ENCODE measurements around the gene RAB30.

RAB30 gene

DNA sequence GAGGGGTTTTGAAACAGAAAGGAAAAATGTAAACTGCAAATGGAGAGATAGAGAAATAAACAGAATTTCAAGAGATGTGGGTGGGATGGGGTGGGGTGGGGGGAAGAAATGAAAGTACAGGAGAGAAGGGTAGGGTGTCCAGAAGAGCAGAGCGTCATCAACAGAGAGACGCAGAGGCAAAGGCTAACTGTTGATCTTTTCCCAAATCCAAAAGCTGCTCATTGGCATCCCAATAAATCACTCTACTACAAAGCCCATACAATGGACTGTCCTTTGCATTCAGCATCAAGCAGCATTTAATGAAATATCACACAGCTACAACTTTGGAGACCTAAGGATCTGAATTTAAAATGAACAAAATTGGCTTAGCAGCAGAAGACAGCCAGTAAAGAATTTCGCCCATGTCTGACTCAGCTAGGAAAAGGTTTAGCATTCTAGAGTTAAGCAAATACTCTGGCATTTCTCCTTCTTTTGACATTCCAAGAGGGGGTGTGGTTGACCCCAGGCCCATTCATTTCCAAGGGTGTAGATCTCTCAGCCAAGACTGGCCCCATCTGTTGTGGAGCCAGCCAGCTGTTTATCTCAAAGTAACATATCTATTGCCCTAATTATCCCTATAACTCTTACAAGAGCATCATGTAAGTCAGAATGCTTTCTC lies 1.5 kb downstream of the RAB30 start:
- DNase-seq = no peak

DNA sequence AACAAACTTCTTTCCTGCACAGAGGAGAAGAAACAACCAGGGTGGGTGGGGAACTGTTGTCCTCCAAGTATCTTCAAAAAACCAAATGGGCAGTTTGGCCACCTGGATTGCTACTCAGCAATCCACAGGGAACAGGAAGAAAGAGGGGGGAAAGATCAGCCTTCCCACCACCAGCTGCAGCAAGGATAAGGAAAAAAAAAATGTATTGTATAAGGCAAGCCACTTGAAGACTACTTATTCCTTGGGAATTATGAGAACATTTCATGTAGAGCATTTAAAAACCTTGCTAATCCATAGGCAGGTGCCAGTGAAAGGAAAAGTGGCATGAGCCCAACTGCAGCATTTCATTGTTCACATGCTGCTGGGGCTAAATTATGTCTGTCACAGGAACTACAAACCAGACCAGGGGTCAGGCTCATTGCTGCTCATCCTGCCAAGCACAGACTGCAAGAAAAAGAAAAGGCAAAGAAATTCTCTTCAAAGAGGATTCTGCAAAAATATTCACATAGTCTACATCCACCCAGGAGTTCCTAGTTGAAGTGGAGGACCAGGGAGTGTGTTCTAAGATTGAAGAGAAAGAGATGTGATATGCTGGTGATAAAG lies 2.2 kb downstream of the RAB30 start:
- no peak for DNase-seq

DNA sequence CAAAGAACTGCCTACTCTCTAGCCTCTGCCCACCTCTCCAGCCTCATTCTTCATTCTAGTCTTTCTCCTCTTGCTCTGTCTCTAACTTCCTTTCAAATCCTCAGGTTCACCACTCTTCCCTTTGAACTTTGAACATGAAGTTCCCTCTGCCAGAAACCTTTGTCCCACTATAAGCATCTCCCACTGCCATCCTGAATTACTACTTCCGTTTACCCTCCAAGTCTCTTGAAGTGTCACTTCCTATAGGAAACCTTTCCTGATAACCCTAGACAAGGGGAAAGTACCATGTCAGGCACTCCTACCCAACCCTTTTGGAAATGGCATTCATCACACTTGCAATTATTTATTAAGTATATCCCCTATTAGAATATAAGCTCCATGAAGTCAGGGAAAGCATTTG lies 3.1 kb downstream of the RAB30 start:
- no peak for DNase-seq

DNA sequence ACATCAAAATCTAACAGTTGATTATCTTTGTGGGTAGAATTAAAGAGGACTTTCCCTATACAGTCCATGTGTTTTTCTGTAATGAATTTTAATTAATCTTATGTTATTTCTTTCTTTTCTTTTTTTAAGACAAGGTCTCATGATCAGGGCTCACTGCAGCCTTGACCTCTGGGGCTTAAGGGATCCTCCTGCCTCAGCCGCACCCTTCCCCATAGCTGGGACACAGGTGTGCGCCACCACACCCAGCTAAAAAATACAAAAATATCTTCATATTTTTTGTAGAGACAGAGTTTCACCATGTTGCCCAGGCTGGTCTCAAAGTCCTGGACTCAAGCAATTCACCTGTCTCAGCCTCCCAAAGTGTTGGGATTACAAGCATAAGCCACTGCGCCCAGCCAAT lies 7.7 kb downstream of the RAB30 start:
- no peak for DNase-seq

DNA sequence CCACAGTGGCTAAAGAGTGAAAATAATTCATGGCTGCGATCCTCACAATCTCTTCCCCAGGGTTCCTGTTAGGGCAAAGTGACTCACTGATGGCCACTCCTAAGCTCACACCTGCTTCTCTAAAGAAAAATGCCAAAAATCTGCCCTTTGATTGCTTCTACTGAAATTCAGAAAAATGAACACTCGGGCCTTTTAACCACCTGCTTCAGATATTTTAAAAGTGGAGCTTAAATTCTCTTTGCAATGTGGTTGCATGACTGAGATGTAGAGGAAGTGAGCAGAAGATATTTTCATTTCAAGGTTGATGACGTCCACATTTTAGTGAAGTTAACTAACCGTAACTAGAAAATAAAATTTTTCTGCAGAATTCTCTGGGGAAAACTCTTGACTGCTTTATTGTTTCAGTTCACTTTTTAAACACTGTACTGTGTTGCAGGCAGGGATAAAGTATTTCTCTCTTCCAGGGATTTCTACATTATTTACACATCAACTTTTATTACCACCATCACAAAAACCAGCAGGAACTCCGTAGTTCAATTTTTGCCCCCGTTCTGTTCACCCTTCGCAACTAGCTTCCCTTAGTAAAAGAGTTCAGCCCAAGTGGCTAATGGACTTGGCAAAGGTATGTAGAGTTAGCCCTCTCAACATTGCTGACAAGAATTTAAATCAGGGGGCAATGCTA lies 8.5 kb downstream of the RAB30 start:
- no peak for DNase-seq

DNA sequence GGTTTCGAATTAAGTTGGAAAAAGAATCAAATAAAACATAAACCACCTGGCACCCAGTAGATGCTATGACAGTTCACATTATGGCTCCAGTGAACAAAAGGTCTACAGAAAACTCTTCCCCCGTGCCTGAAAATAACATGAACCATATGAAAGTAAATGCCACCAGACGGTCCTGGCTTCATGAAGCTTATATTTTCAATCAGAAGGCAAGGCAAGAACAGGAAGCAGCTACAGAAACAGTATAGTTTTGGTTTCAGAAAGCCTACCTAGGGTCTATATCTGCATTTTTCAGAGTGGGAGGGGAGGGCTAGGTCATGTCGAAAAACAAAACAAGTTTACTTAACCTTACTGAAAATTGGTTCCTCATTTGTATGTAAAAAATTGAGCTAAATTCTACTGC lies 9.8 kb downstream of the RAB30 start:
- no peak for DNase-seq

DNA sequence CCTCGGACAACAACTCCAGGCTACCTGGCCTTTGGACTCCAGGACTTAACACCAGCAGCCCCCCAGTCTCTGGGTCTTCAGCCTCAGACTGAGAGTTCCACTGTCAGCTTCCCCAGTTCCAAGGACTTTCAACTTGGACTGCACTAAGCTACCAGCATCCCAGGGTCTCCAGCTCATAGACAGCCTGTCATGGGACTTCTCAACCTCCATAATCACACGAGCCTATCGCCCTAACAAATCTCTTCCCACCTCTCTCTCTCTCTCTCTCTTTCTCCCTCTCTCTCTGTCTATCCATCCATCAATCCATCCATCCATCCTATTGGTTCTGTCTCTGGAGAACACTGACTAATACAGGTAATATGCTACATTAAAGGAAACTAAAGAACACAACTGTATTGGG lies 10.7 kb downstream of the RAB30 start:
- no peak for DNase-seq

DNA sequence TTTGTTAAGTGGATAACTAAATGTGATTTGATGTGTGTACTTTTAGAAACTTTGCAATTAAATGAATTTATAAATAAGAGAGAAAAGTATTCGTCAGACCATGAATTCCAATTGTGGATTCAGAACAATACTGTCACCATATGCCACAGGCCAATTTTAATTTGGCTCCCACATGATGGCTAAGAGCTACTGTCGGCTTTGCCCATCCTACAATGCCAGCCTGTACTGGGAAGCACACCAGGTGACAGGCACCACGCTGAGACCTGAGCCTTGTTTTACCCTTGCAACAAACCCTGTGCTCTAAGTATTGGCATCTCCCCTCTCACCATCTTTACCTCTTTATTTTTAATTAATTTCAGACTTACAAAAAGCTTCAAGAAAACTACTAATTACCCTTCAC lies 14.0 kb downstream of the RAB30 start:
- no peak for DNase-seq

DNA sequence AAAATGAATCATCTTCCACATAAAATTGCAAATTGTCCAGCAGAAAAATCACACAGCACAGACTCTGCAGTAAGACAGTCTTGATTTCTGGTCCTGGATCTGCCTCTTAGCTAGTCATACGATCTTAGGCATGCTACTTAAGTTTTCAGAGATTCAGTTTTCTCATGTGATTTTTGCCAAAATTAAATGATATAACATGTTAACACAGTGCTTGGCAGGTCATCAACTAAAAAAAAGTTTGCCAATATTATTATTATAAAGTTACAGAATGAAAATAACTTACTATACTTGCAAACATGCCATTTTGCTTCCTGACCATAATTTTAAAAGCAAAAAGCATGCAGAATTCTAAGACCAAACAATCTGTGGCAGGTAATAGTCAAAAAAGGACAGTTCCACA lies 15.1 kb downstream of the RAB30 start:
- no peak for DNase-seq

DNA sequence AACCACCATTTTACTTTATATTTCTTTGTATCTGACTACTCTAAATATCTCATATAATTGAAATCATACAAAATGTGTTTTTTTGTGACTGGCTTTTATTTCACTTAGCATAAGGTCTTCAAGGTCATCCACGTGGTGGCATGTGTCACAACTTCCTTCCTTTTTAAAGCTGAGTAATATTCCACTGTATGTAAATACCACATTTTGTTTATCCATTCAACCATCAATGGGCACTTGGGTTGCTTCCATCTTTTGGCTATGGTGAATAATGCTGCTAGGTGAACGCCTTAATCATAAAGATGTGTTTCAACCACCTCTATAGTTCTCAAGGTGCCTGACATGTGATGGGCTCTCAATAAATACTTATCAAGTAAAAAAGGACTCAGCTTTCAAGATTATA lies 15.5 kb downstream of the RAB30 start:
- DNase-seq = no peak

DNA sequence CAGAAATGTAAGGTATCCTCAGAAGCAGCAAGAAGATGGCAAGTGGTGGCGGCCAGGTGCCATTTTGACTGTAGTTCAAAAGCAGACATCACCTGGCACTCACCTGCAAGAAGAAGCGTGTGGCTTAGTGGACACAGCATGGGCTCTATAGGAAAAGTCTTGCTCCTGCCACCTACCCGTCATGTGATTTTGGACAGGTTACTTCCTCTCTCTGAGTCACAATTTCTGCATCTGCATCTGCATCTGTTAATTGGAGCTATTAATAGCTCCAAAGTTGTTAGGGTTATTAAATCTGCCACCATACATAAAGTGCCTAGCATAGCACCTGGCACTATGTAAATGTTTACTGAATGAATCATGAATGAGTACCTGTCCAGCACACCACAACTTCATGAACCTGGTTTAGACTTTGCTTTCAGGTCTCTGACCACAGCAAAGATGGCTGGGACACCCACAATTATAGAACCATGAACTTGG lies 16.8 kb downstream of the RAB30 start:
- DNase-seq = peak; percentile 82

DNA sequence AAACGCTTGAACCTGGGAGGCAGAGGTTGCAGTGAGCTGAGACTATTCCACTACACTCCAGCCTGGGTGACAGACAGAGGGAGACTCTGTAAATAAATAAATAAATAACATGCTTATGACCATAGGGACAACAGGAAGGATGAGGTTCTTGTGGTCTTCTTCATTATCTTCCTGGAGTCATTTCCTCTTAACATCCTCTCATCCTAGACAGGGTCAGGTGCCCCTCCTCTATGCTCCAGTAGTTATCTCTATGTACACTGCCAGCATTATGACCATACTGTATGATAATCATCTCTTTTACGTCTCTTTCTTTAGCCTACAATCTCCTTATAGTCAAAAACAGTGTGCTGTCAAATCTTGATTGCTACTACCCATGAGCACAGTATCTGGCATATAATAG lies 17.7 kb downstream of the RAB30 start:
- DNase-seq = no peak

DNA sequence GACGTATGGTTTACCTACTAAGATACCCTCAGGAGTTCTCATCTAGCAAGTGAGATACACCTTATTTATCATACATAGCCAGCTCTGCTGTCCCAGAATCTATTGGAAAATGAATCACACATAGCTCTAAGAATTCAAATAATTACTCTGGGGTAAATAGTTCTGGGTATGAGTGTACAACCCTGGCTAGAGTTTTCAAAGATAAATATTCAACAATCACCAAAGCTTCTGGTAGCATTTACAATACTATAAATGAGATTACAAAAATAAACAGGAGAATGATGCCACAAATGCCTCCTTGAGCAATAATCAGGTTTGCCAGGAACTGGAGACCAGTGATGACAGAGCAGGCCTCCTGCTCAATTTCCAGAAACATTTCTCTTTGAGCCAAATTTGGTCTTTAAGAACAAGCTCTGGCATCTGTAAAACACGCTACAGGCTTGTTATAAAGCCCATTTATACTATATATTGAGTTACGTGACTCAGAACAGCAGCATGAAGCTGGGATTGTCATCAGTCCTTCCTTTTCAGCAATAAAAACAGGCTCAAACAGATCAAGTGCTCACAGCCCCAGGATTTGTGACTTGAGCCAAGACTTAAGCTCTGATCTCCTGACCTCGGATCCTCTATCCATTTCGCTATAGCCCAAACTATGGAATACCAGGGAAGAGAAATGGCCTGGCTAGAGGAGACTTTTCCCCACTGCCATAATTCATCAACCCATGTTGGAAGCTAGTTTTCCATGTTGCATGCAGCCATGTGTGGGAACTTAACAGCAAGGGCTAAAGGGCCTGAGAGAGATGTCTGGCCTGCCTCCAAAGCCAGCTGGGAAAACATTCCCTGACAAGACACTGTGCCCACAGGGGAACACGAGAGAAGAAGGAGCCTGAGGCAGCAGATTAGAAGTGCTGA lies 19.7 kb downstream of the RAB30 start:
- DNase-seq = no peak

DNA sequence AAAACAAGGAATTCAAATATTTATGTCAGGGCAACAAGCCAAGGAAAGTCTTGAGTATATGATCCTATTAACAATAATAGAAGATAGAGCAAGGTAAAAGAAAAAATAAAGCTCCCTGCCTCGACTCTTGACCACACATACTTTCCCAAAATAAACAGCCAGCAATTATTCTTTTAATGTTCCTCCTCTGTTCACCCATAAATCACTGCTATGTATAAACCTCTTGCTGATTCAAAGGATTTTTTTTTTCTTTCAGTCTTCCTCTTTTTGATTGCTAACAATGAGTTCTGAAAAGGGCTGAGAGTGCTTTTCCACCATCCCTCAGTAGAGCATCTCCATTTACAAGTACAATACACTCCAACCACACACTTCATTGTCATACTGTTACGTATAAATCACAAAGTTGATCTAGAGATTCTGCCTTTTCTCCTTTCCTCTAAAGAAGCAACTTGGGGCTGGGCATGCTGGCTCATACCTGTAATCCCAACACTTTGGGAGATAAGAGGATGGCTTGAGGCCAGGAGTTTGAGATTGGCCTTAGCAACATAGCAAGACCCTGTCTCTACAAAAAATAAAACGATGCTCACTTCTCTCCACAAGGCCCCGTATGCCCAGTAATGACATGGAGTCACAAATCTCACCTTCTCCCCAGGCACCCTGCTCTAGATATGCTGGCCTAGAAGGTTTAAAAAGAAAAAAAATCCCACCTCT lies 24.0 kb downstream of the RAB30 start:
- no peak for DNase-seq

DNA sequence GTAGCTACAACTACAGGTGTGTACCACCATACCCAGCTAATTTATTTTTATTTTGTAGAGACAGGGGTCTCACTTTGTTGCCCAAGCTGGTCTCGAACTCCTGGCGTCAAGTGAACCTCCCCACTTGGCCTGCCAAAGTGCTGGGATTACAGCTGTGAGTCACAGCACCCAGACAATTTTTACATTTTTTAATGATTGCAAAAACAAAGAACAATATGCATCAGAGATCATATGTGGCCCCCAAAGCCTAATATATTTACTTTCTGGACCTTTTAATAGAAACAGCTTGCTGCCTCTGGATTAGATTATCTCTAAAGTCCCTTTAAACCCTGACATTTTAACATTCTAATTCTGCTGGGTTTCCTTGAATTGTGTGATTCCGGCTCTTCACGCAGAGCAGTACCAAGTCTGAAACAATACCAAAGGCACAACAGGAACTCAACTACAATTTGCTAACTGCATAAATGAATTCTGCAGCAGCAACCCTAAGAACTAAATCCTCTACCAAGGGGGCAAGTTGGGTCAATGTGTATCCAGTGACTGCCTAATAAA lies 25.0 kb downstream of the RAB30 start:
- no peak for DNase-seq

DNA sequence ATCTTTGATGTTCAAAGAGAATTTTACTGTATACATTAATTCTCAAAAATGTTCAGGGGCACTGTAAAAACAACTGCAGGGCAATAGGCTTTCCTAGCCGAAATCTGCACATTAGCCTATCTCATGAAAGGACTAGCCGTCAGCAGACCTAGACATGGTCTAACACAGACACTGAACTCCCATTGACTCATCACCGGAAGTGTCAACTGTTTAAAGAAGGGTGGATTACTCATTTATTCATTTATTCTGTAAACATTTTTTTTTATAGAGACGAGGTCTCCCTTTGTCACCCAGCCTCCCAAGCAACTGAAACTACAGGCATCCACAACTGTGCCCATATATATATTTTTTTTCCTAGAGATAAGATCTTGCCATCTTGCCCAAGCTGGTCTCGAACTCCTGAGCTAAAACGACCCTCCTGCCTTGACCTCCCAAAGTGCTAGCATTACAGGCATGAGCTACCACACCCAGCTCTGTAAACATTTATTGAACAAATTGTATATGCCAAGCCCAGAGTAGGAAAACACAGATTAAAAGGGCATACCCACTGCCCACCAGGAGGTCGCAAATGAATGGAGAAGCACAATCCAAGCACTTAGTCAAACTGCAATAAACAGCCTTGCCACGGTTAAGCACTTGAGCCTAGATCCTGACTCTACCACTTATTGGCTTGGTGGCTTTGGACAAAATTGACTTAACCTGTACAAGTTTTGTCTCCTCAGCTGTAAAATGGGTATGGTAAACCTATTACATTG lies 26.6 kb downstream of the RAB30 start:
- DNase-seq = no peak

DNA sequence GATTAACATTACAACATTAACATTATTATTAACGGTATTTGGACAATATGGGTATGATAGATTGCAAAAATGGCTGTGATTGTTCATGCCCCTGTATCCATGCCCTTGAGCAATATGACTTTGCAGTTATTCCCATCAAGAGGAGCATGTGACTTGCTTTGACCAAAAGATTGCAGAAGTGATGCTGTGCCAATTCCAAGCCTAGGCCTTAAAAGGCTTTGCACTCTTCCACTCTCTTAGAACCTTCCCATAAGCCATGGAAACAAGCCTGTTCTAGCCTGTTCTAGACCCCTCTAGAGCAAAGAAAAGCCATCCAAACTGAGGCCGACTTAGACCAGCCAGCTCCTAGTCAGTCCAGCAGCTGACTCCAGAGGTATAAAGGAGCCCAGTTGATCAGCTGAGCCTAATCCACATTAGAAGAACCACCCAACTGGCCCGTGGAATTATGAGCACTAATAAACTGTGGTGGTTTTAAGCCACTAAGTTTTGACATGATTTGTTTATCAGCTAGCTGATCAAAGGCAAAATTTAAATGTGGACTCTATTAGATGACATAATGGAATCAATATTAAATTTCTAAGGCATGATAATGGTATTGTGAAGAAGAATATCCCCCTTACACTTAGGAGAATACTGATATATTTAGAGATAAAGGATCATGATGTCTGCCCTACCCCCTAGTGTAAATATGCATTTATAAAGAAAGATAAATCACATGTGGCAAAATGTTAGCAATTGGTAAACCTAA lies 28.6 kb downstream of the RAB30 start:
- DNase-seq = no peak

DNA sequence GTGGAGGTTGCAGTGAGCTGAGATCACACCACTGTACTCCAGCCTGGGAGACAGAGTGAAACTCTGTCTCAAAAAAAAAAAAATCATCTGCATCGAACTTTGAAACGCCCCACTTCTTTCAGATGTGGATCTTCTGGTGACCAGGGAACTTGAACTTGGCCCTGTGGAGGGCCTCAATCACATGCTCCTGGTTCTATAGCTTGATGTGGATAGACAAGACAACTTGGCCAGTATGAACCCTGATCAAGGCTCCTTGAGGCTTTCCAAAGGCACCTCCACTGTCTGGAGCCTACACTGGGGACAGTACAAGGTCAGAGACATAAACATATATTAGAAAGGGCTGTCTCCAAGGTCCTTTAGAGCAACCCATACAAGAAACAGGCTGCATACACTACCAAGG lies 30.6 kb downstream of the RAB30 start:
- DNase-seq = no peak

DNA sequence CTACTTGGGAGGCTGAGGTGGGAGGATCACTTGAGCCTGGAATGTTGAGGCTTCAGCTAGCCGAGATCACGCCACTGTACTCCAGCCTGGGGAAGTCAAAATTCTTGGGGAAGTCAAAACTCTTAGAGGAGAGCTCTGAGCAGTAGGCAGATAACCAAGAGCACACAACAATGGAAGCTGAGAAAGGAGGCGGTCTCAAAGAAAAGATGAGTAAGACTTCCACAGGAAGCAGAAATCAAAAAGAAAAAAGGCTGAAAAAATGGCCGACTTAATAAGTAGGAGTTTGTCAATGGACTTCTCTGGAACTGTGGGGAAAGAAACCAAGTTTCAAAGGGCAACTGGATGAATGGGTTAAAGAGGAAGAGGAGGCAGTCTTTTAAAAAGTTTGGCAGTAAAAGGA lies 32.1 kb downstream of the RAB30 start:
- DNase-seq = no peak

DNA sequence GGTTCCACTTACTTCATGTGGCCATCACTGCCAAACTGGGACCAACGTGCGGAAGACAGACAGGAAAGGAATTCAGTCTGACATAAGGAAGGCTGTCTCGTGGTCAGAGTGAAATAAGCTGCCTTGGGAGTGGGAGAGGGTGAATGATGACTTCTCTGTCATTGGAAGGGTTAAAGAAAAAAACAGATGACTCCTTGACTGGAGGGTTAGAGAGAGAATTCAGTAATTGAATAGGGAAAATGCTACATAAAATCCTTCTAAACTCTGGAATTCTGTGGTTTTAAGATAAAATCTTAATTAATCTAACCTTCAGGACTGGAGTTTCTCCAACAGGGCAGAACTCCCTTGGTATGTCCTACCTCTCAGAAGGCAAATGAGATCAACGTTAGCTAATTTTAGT lies 33.8 kb downstream of the RAB30 start:
- no peak for DNase-seq

DNA sequence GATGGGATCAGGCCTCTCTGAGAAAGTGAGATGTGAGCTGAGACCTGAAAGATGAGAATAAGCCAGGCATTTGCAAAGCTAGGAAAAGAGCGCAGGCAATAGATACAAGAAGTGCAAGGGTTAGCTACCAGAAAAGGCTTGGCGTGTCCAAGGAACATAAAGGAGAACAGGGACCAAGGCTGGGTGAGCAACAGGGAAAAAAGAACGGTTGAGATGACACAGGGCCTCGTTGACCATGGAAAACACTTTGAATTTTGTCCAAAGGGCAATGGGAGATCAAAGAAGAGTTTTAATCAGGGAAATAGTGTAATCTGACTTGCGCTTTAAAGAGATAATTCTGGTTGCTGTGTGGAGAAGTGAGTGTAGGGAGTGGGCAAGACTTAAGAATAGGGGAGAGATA lies 35.0 kb downstream of the RAB30 start:
- no peak for DNase-seq
